Measurements from ENCODE around the gene IMPDH2.

DNA sequence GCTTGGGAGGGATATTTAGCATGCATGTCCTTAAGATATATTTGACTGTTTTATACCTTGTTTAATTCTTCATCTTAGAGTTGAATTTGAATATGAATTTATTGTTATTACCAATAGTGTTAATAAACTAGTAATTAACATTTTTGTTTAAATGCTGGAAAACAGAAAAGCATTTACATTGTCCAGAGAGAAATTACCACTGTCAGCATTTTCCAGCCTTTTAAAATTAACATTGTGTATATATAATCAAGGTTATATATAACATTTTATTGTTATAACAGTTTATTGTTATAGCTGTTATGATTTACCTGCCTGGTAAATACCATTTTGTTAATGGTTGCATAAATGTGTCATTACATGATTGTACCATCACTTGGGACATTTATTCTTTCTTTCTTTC lies 47.2 kb downstream of the IMPDH2 start:
- TF ChIP-seq, protein P1, sequence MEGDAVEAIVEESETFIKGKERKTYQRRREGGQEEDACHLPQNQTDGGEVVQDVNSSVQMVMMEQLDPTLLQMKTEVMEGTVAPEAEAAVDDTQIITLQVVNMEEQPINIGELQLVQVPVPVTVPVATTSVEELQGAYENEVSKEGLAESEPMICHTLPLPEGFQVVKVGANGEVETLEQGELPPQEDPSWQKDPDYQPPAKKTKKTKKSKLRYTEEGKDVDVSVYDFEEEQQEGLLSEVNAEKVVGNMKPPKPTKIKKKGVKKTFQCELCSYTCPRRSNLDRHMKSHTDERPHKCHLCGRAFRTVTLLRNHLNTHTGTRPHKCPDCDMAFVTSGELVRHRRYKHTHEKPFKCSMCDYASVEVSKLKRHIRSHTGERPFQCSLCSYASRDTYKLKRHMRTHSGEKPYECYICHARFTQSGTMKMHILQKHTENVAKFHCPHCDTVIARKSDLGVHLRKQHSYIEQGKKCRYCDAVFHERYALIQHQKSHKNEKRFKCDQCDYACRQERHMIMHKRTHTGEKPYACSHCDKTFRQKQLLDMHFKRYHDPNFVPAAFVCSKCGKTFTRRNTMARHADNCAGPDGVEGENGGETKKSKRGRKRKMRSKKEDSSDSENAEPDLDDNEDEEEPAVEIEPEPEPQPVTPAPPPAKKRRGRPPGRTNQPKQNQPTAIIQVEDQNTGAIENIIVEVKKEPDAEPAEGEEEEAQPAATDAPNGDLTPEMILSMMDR (conservative IDR thresholded peaks at IDR 0.05; ENCODE audit: low read depth, low read length) = no peak
- TF ChIP-seq, protein P2, sequence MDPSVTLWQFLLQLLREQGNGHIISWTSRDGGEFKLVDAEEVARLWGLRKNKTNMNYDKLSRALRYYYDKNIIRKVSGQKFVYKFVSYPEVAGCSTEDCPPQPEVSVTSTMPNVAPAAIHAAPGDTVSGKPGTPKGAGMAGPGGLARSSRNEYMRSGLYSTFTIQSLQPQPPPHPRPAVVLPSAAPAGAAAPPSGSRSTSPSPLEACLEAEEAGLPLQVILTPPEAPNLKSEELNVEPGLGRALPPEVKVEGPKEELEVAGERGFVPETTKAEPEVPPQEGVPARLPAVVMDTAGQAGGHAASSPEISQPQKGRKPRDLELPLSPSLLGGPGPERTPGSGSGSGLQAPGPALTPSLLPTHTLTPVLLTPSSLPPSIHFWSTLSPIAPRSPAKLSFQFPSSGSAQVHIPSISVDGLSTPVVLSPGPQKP (IDR thresholded peaks at IDR 0.05; ENCODE audit: borderline replicate concordance, low read depth, low read length) = no peak
- TF ChIP-seq RCOR1 (IDR thresholded peaks at IDR 0.05; ENCODE audit: insufficient replicate concordance, low read length) = no peak
- no peak for TF ChIP-seq POLR2A (IDR thresholded peaks at IDR 0.05; ENCODE audit: low read depth, low read length)
- TF ChIP-seq CEBPB (IDR thresholded peaks at IDR 0.05; ENCODE audit: low read depth, low read length) = no peak
- TF ChIP-seq, protein P3, sequence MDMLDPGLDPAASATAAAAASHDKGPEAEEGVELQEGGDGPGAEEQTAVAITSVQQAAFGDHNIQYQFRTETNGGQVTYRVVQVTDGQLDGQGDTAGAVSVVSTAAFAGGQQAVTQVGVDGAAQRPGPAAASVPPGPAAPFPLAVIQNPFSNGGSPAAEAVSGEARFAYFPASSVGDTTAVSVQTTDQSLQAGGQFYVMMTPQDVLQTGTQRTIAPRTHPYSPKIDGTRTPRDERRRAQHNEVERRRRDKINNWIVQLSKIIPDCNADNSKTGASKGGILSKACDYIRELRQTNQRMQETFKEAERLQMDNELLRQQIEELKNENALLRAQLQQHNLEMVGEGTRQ (IDR thresholded peaks at IDR 0.05; ENCODE audit: low read depth, low read length) = no peak

Measured in IMR-90 (cell line).